HEK293 (cell line): ENCODE measurements around the gene IGF1R.

ENCODE experiments used
- FEZF1 ChIP-seq: fragments of 450-650 bp; formaldehyde crosslinking; IDR thresholded peaks from 2 replicates; pipeline ENCODE4 v1.5.1; 2016; ENCODE audit warnings: missing biosample characterization, missing genetic modification characterization
- HOXC10 ChIP-seq: sonication (generic); formaldehyde crosslinking; IDR thresholded peaks from 2 replicates; pipeline ENCODE4 v1.8.1; 2023; ENCODE audit warnings: mild to moderate bottlenecking, missing genetic modification reagents
- KLF10 ChIP-seq: fragments of 450-650 bp; IDR thresholded peaks from 2 replicates; pipeline ENCODE4 v1.5.1; 2018; ENCODE audit warnings: missing biosample characterization, mild to moderate bottlenecking, missing genetic modification characterization
- KLF7 ChIP-seq: fragments of 450-650 bp; formaldehyde crosslinking; IDR thresholded peaks from 2 replicates; pipeline ENCODE4 v1.5.1; 2016; ENCODE audit warnings: missing biosample characterization, missing genetic modification characterization, borderline replicate concordance
- MEIS1 ChIP-seq: sonication (generic); formaldehyde crosslinking; IDR thresholded peaks from 2 replicates; pipeline ENCODE4 v1.8.1; 2022; ENCODE audit warnings: missing genetic modification reagents, mild to moderate bottlenecking, borderline replicate concordance
- OVOL3 ChIP-seq: fragments of 450-650 bp; formaldehyde crosslinking; IDR thresholded peaks from 2 replicates; pipeline ENCODE4 v1.5.1; 2016; ENCODE audit warnings: missing biosample characterization, missing genetic modification characterization
- SP2 ChIP-seq: fragments of 450-650 bp; formaldehyde crosslinking; IDR thresholded peaks from 2 replicates; pipeline ENCODE4 v1.5.1; 2016; ENCODE audit warnings: missing biosample characterization, missing genetic modification characterization
- TRIM28 ChIP-seq: IDR thresholded peaks from 2 replicates; pipeline ENCODE4 v1.6.1; 2011; ENCODE audit warnings: low read length, control low read depth, borderline replicate concordance
- ZBTB1 ChIP-seq: fragments of 450-650 bp; formaldehyde crosslinking; IDR thresholded peaks from 2 replicates; pipeline ENCODE4 v1.5.1; 2016; ENCODE audit warnings: missing biosample characterization, missing genetic modification characterization
- ZBTB21 ChIP-seq: fragments of 450-650 bp; formaldehyde crosslinking; IDR thresholded peaks from 2 replicates; pipeline ENCODE4 v1.5.1; 2017; ENCODE audit warnings: missing biosample characterization, missing genetic modification characterization
- ZBTB7A ChIP-seq: fragments of 450-650 bp; formaldehyde crosslinking; IDR thresholded peaks from 2 replicates; pipeline ENCODE4 v1.5.1; 2016; ENCODE audit warnings: low read depth, missing biosample characterization, missing genetic modification characterization
- ZFP3 ChIP-seq: fragments of 450-650 bp; formaldehyde crosslinking; IDR thresholded peaks from 2 replicates; pipeline ENCODE4 v1.5.1; 2016; ENCODE audit warnings: low read depth, missing biosample characterization, missing genetic modification characterization
- ZNF121 ChIP-seq: fragments of 450-650 bp; formaldehyde crosslinking; IDR thresholded peaks from 2 replicates; pipeline ENCODE4 v1.5.1; 2016; ENCODE audit warnings: missing biosample characterization, missing genetic modification characterization
- ZNF140 ChIP-seq: fragments of 450-650 bp; formaldehyde crosslinking; IDR thresholded peaks from 2 replicates; pipeline ENCODE4 v1.5.1; 2016; ENCODE audit warnings: missing biosample characterization, missing genetic modification characterization
- ZNF155 ChIP-seq: fragments of 450-650 bp; formaldehyde crosslinking; IDR thresholded peaks from 2 replicates; pipeline ENCODE4 v1.5.1; 2016; ENCODE audit warnings: missing biosample characterization, missing genetic modification characterization
- ZNF157 ChIP-seq: fragments of 450-650 bp; formaldehyde crosslinking; IDR thresholded peaks from 2 replicates; pipeline ENCODE4 v1.5.1; 2016; ENCODE audit warnings: missing biosample characterization, missing genetic modification characterization
- ZNF19 ChIP-seq: fragments of 450-650 bp; formaldehyde crosslinking; IDR thresholded peaks from 2 replicates; pipeline ENCODE4; 2016; ENCODE audit warnings: missing biosample characterization, missing genetic modification characterization, low read depth
- ZNF202 ChIP-seq: fragments of 450-650 bp; formaldehyde crosslinking; IDR thresholded peaks from 2 replicates; pipeline ENCODE4 v1.5.1; 2016; ENCODE audit warnings: missing biosample characterization, missing genetic modification characterization, borderline replicate concordance
- ZNF266 ChIP-seq: fragments of 450-650 bp; formaldehyde crosslinking; IDR thresholded peaks from 2 replicates; pipeline ENCODE4 v1.5.1; 2016; ENCODE audit warnings: missing biosample characterization, missing genetic modification characterization, low read depth
- ZNF302 ChIP-seq: fragments of 450-650 bp; formaldehyde crosslinking; IDR thresholded peaks from 2 replicates; pipeline ENCODE4 v1.5.1; 2016; ENCODE audit warnings: missing biosample characterization, missing genetic modification characterization, low read depth
- ZNF324 ChIP-seq: fragments of 450-650 bp; formaldehyde crosslinking; IDR thresholded peaks from 2 replicates; pipeline ENCODE4 v1.5.1; 2016; ENCODE audit warnings: missing biosample characterization, missing genetic modification characterization
- ZNF433 ChIP-seq: fragments of 450-650 bp; formaldehyde crosslinking; IDR thresholded peaks from 2 replicates; pipeline ENCODE4 v1.5.1; 2016; ENCODE audit warnings: missing biosample characterization, missing genetic modification characterization, low read depth
- ZNF629 ChIP-seq: fragments of 450-650 bp; formaldehyde crosslinking; IDR thresholded peaks from 2 replicates; pipeline ENCODE4 v1.5.1; 2017; ENCODE audit warnings: missing biosample characterization, missing genetic modification characterization
- ZNF677 ChIP-seq: fragments of 450-650 bp; IDR thresholded peaks from 2 replicates; pipeline ENCODE4 v1.5.0; 2018; ENCODE audit warnings: missing biosample characterization, mild to moderate bottlenecking, missing genetic modification characterization, moderate library complexity
- ZNF830 ChIP-seq: fragments of 450-650 bp; IDR thresholded peaks from 2 replicates; pipeline ENCODE4 v1.5.0; 2018; ENCODE audit warnings: missing biosample characterization, missing genetic modification characterization, low read depth, mild to moderate bottlenecking, moderate library complexity
- ZNF837 ChIP-seq: fragments of 450-650 bp; formaldehyde crosslinking; IDR thresholded peaks from 2 replicates; pipeline ENCODE4 v1.5.1; 2016; ENCODE audit warnings: missing biosample characterization, missing genetic modification characterization
- TF ChIP-seq, protein P1 (sequence below): fragments of 450-650 bp; formaldehyde crosslinking; IDR thresholded peaks from 2 replicates; pipeline ENCODE4 v1.5.1; 2016; ENCODE audit warnings: missing biosample characterization, missing genetic modification characterization
- TF ChIP-seq, protein P2 (sequence below): sonication (generic); formaldehyde crosslinking; IDR thresholded peaks from 2 replicates; pipeline ENCODE4 v1.8.1; 2022; ENCODE audit warnings: mild to moderate bottlenecking, moderate library complexity, missing genetic modification reagents
- TF ChIP-seq, protein P3 (sequence below): fragments of 450-650 bp; formaldehyde crosslinking; IDR thresholded peaks from 2 replicates; pipeline ENCODE4 v1.5.1; 2016; ENCODE audit warnings: missing biosample characterization, missing genetic modification characterization
- TF ChIP-seq, protein P4 (sequence below): fragments of 450-650 bp; formaldehyde crosslinking; IDR thresholded peaks from 2 replicates; pipeline ENCODE4 v1.5.1; 2016; ENCODE audit warnings: missing biosample characterization, missing genetic modification characterization
- TF ChIP-seq, protein P5 (sequence below): fragments of 450-650 bp; formaldehyde crosslinking; conservative IDR thresholded peaks from 2 replicates; pipeline ENCODE4 v1.5.1; 2016; ENCODE audit warnings: low read depth, missing biosample characterization, missing genetic modification characterization

Gene IGF1R

DNA sequence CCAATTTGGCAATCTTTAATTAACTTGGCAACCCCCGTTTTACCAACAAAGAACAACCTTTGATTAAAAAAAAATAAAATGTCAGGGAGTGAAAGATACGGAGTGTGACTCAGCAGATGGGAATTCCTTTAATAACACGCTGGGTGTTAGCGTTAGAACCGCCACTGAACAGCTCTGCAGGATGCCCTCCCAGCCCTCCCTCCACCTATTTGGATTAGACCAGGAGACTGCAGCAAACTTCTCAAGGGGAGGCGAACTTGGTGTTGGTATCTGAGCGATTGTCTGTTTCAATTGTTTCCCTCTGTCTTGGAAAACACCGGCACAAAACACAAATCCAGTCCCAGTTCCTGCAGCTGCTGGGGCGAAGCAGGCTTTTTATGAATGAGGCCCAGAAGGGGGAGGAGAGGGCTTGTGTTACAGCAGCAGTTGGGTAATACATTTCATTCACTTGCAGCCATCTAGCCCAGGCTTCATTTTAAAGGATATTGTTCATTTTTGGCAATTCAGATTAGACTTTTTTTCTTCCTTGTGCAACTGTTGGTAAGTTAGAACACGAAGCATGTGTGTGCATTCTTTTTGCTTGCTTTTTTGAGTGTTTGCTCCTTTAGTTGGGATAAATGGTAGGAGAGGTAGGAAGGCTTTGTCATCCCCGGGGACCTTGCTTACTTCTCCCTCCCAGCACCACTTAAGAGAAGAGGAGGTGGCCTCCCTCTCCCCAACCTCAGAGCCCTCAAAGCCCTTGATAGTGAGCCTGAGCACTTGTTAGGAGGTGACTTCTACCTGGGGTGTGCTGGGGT is 152.3 kb downstream of the IGF1R start (continued):
- TF ChIP-seq, protein P1, sequence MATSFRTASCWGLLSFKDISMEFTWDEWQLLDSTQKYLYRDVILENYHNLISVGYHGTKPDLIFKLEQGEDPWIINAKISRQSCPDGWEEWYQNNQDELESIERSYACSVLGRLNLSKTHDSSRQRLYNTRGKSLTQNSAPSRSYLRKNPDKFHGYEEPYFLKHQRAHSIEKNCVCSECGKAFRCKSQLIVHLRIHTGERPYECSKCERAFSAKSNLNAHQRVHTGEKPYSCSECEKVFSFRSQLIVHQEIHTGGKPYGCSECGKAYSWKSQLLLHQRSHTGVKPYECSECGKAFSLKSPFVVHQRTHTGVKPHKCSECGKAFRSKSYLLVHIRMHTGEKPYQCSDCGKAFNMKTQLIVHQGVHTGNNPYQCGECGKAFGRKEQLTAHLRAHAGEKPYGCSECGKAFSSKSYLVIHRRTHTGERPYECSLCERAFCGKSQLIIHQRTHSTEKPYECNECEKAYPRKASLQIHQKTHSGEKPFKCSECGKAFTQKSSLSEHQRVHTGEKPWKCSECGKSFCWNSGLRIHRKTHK (tag by site-specific recombination) = no peak
- TF ChIP-seq ZNF121 (no peak), ZNF155 (tag by site-specific recombination) (no peak), ZNF302 (no peak), ZNF837 (tag by site-specific recombination) (no peak), ZNF324 (tag by site-specific recombination) (no peak), KLF10 (peak; percentile 35), TRIM28 (no peak), ZNF433 (tag by site-specific recombination) (no peak), ZNF830 (tag by site-specific recombination) (no peak), ZNF19 (no peak), ZNF629 (tag by site-specific recombination) (peak; percentile 32; the same call in 1 of the 2 replicates), FEZF1 (tag by site-specific recombination) (peak; percentile 61; the same call in 1 of the 2 replicates), ZNF202 (tag by site-specific recombination) (no peak), SP2 (0 out of 2 replicates have a peak, but pooled peaks have one; percentile 7), MEIS1 (CRISPR knock-in tag) (no peak), KLF7 (no peak), ZBTB7A (no peak), ZNF157 (no peak), ZFP3 (tag by site-specific recombination) (no peak), ZNF140 (tag by site-specific recombination) (no peak), ZBTB1 (tag by site-specific recombination) (no peak), ZNF677 (tag by site-specific recombination) (no peak), HOXC10 (CRISPR knock-in tag) (no peak), ZBTB21 (tag by site-specific recombination) (no peak), OVOL3 (no peak), ZNF266 (no peak)
- TF ChIP-seq, protein P2, sequence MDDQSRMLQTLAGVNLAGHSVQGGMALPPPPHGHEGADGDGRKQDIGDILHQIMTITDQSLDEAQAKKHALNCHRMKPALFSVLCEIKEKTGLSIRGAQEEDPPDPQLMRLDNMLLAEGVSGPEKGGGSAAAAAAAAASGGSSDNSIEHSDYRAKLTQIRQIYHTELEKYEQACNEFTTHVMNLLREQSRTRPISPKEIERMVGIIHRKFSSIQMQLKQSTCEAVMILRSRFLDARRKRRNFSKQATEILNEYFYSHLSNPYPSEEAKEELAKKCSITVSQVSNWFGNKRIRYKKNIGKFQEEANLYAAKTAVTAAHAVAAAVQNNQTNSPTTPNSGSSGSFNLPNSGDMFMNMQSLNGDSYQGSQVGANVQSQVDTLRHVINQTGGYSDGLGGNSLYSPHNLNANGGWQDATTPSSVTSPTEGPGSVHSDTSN = no peak
- TF ChIP-seq, protein P3, sequence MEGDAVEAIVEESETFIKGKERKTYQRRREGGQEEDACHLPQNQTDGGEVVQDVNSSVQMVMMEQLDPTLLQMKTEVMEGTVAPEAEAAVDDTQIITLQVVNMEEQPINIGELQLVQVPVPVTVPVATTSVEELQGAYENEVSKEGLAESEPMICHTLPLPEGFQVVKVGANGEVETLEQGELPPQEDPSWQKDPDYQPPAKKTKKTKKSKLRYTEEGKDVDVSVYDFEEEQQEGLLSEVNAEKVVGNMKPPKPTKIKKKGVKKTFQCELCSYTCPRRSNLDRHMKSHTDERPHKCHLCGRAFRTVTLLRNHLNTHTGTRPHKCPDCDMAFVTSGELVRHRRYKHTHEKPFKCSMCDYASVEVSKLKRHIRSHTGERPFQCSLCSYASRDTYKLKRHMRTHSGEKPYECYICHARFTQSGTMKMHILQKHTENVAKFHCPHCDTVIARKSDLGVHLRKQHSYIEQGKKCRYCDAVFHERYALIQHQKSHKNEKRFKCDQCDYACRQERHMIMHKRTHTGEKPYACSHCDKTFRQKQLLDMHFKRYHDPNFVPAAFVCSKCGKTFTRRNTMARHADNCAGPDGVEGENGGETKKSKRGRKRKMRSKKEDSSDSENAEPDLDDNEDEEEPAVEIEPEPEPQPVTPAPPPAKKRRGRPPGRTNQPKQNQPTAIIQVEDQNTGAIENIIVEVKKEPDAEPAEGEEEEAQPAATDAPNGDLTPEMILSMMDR (tag by site-specific recombination) = no peak
- TF ChIP-seq, protein P4, sequence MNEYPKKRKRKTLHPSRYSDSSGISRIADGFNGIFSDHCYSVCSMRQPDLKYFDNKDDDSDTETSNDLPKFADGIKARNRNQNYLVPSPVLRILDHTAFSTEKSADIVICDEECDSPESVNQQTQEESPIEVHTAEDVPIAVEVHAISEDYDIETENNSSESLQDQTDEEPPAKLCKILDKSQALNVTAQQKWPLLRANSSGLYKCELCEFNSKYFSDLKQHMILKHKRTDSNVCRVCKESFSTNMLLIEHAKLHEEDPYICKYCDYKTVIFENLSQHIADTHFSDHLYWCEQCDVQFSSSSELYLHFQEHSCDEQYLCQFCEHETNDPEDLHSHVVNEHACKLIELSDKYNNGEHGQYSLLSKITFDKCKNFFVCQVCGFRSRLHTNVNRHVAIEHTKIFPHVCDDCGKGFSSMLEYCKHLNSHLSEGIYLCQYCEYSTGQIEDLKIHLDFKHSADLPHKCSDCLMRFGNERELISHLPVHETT (tag by site-specific recombination) = 0 out of 2 replicates have a peak, but pooled peaks have one; percentile 11
- TF ChIP-seq, protein P5, sequence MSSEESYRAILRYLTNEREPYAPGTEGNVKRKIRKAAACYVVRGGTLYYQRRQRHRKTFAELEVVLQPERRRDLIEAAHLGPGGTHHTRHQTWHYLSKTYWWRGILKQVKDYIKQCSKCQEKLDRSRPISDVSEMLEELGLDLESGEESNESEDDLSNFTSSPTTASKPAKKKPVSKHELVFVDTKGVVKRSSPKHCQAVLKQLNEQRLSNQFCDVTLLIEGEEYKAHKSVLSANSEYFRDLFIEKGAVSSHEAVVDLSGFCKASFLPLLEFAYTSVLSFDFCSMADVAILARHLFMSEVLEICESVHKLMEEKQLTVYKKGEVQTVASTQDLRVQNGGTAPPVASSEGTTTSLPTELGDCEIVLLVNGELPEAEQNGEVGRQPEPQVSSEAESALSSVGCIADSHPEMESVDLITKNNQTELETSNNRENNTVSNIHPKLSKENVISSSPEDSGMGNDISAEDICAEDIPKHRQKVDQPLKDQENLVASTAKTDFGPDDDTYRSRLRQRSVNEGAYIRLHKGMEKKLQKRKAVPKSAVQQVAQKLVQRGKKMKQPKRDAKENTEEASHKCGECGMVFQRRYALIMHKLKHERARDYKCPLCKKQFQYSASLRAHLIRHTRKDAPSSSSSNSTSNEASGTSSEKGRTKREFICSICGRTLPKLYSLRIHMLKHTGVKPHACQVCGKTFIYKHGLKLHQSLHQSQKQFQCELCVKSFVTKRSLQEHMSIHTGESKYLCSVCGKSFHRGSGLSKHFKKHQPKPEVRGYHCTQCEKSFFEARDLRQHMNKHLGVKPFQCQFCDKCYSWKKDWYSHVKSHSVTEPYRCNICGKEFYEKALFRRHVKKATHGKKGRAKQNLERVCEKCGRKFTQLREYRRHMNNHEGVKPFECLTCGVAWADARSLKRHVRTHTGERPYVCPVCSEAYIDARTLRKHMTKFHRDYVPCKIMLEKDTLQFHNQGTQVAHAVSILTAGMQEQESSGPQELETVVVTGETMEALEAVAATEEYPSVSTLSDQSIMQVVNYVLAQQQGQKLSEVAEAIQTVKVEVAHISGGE (tag by site-specific recombination) = no peak
